Activated naive CD4-positive, alpha-beta T cell treated with anti-CD3 and anti-CD28 coated beads, Interleukin-2, amount 50 U/mL, for 24 hours (primary cell): ENCODE results near the gene RAD9A.

ENCODE experiments used
- H3K27ac Mint-ChIP-seq: one replicate; pipeline ENCODE4 v1.8.0; 2021; ENCODE audit warnings: mild to moderate bottlenecking, mixed read lengths
- H3K27me3 Mint-ChIP-seq: one replicate; pipeline ENCODE4 v1.8.0; 2021; ENCODE audit warnings: mixed read lengths
- H3K36me3 Mint-ChIP-seq: one replicate; pipeline ENCODE4 v1.8.0; 2021; ENCODE audit warnings: mixed read lengths
- H3K4me1 Mint-ChIP-seq: one replicate; pipeline ENCODE4 v1.8.0; 2021; ENCODE audit warnings: mixed read lengths
- H3K4me3 Mint-ChIP-seq: one replicate; pipeline ENCODE4 v1.8.0; 2021; ENCODE audit warnings: mild to moderate bottlenecking, mixed read lengths
- H3K9me3 Mint-ChIP-seq: one replicate; pipeline ENCODE4 v1.8.0; 2021; ENCODE audit warnings: mixed read lengths

RAD9A gene

GRCh38 chr11:67379061-67380058 is 12.4 kb upstream of the RAD9A start:
- Mint-ChIP-seq H3K9me3 (no peaks in the 10 kb centered on the region), H3K27ac (no peak overlapping the region)

DNA sequence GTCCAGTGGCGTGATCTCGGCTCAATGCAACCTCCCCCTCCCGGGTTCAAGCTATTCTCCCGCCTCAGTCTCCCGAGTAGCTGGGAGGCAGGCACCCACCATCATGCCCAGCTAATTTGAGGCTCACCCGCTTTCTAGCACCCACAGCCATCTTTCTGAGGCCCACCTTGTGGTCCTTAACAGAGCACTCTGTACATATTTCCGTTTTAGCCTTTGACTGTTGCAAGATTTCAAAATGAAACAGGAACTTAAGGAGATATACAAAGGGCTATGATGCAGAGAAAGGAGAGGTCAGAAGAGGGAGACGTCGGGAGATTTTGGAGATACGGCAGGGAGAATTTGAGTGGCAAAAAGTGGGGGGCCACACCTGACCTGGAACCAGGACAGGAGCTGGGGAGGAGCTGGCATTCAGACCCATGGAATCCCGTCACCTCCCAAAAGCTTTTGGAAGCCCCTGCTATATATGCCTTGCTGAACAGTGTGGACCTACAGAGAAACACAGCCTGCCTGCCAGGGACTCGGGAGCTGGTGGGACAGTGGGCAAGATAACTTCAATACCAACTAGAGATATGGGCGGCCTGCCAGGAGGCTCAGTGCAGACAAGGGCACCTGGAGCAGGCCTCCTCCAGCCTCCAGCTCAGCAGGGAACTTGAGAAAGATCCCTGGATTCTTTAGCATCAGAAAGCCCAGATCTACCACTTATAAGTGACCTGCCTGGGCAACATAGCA is 10.4 kb upstream of the RAD9A start:
- no peak overlapping the region for H3K4me3 Mint-ChIP-seq

More at GRCh38 chr11:67379061-67380058, 12.4 kb upstream of the RAD9A start:
- Mint-ChIP-seq H3K36me3 (no peaks in the 10 kb centered on the region), H3K27me3 (peaks cover under 1% of the 10 kb centered on the region), H3K4me1 (peaks cover 8% of the 10 kb centered on the region), H3K4me3 (no peak overlapping the region)

GRCh38 chr11:67382276-67383136 is 9.3 kb upstream of the RAD9A start:
- H3K27ac Mint-ChIP-seq = peak overlapping the region; percentile 81

More for the DNA sequence above, 10.4 kb upstream of the RAD9A start:
- no peak overlapping the region for H3K27ac Mint-ChIP-seq
- H3K36me3 Mint-ChIP-seq = no peaks in the 10 kb centered on the region
- H3K27me3 Mint-ChIP-seq = no peaks in the 10 kb centered on the region
- H3K9me3 Mint-ChIP-seq = no peaks in the 10 kb centered on the region
- peaks cover 4% of the 10 kb centered on the region for H3K4me1 Mint-ChIP-seq

GRCh38 chr11:67384851-67385366 is 6.9 kb upstream of the RAD9A start:
- Mint-ChIP-seq H3K4me3 (no peak overlapping the region), H3K27me3 (no peaks in the 10 kb centered on the region), H3K9me3 (no peaks in the 10 kb centered on the region), H3K36me3 (no peaks in the 10 kb centered on the region), H3K4me1 (peaks cover 14% of the 10 kb centered on the region), H3K27ac (no peak overlapping the region)

More at GRCh38 chr11:67382276-67383136, 9.3 kb upstream of the RAD9A start:
- Mint-ChIP-seq H3K4me3 (no peak overlapping the region), H3K36me3 (no peaks in the 10 kb centered on the region), H3K4me1 (peaks cover 4% of the 10 kb centered on the region), H3K9me3 (no peaks in the 10 kb centered on the region), H3K27me3 (no peaks in the 10 kb centered on the region)

GRCh38 chr11:67387069-67387468 is 4.7 kb upstream of the RAD9A start:
- no peak overlapping the region for H3K27ac Mint-ChIP-seq
- H3K4me3 Mint-ChIP-seq = no peak overlapping the region
- no peaks in the 10 kb centered on the region for H3K9me3 Mint-ChIP-seq
- peaks cover 20% of the 10 kb centered on the region for H3K4me1 Mint-ChIP-seq
- no peaks in the 10 kb centered on the region for H3K36me3 Mint-ChIP-seq
- H3K27me3 Mint-ChIP-seq = no peaks in the 10 kb centered on the region

GRCh38 chr11:67387518-67387917 is 4.3 kb upstream of the RAD9A start:
- Mint-ChIP-seq H3K9me3 (no peaks in the 10 kb centered on the region), H3K36me3 (no peaks in the 10 kb centered on the region), H3K27me3 (no peaks in the 10 kb centered on the region), H3K27ac (no peak overlapping the region), H3K4me3 (no peak overlapping the region), H3K4me1 (peaks cover 22% of the 10 kb centered on the region)

GRCh38 chr11:67389477-67389876 is 2.3 kb upstream of the RAD9A start:
- Mint-ChIP-seq H3K9me3 (no peaks in the 10 kb centered on the region), H3K4me1 (peaks cover 34% of the 10 kb centered on the region), H3K4me3 (peak overlapping the region; percentile 81), H3K27ac (peak overlapping the region; percentile 76), H3K36me3 (peaks cover 1% of the 10 kb centered on the region), H3K27me3 (no peaks in the 10 kb centered on the region)

- Mint-ChIP-seq H3K27ac (peak overlapping the region; percentile 69), H3K27me3 (no peaks in the 10 kb centered on the region), H3K9me3 (no peaks in the 10 kb centered on the region), H3K4me1 (peaks cover 34% of the 10 kb centered on the region), H3K4me3 (peak overlapping the region; percentile 90), H3K36me3 (peaks cover 1% of the 10 kb centered on the region)
These were observed 861 bp upstream of the RAD9A start for GRCh38 chr11:67390947-67391303.

- peaks cover 3% of the 10 kb centered on the region for H3K36me3 Mint-ChIP-seq
These were observed 463 bp downstream of the RAD9A start for GRCh38 chr11:67392183-67392715.

DNA sequence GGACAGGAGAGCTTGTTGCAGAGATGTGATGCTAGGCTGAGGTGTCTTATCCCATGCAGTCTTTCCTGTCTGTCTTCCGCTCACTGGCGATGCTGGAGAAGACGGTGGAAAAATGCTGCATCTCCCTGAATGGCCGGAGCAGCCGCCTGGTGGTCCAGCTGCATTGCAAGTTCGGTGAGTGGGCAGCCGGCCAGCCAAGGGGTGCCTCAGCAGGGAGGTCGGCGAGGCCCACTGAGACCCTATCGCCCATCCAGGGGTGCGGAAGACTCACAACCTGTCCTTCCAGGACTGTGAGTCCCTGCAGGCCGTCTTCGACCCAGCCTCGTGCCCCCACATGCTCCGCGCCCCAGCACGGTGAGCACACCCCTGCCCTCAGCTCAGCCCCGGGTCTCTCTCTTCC is 1.7 kb downstream of the RAD9A start:
- Mint-ChIP-seq H3K27me3 (no peaks in the 10 kb centered on the region), H3K4me3 (peak overlapping the region; percentile 30), H3K36me3 (peaks cover 4% of the 10 kb centered on the region), H3K9me3 (no peaks in the 10 kb centered on the region), H3K4me1 (peaks cover 58% of the 10 kb centered on the region), H3K27ac (peak overlapping the region; percentile 23)

More at GRCh38 chr11:67392183-67392715, 463 bp downstream of the RAD9A start:
- no peaks in the 10 kb centered on the region for H3K9me3 Mint-ChIP-seq
- H3K4me1 Mint-ChIP-seq = peaks cover 46% of the 10 kb centered on the region
- H3K4me3 Mint-ChIP-seq = peak overlapping the region; percentile 90
- H3K27me3 Mint-ChIP-seq = no peaks in the 10 kb centered on the region
- peak overlapping the region; percentile 90 for H3K27ac Mint-ChIP-seq

DNA sequence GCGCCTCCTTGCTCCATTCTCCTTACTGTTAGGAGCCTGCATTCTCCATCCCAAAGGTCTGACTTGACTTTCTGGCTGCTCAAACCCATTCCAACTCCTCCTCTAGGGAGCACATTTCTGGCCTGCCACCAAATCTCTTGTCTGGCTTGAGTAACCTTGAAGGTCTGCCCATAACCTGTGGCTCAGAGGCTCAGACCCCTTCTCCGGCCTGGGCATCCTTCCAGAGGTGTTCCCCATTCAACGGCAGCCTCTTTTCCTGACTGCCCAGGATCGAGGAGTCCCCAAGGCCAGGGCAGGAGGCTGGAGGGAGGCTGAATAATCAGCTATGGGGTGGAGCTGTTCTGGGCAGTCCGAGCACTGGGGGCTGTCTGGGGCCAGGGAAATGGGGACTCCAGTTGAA is 2.2 kb downstream of the RAD9A start:
- Mint-ChIP-seq H3K4me3 (peak overlapping the region; percentile 65), H3K4me1 (peaks cover 58% of the 10 kb centered on the region), H3K27ac (no peak overlapping the region), H3K27me3 (no peaks in the 10 kb centered on the region), H3K36me3 (peaks cover 4% of the 10 kb centered on the region), H3K9me3 (no peaks in the 10 kb centered on the region)

GRCh38 chr11:67395555-67396258 is 3.9 kb downstream of the RAD9A start:
- H3K4me3 Mint-ChIP-seq = no peak overlapping the region
- no peaks in the 10 kb centered on the region for H3K9me3 Mint-ChIP-seq
- H3K27ac Mint-ChIP-seq = peak overlapping the region; percentile 17
- H3K36me3 Mint-ChIP-seq = peaks cover 4% of the 10 kb centered on the region
- peaks cover 64% of the 10 kb centered on the region for H3K4me1 Mint-ChIP-seq
- no peaks in the 10 kb centered on the region for H3K27me3 Mint-ChIP-seq

DNA sequence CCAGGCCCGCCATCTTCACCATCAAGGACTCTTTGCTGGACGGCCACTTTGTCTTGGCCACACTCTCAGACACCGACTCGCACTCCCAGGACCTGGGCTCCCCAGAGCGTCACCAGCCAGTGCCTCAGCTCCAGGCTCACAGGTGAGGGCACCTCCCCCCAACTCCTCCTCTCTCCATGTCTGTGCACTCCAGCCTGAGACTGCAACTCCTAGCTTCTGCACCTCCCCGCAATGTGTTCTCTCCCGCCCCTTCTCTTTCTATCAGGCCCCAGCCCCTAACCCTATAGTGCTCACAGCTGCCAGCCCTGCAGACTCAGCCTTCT is 4.4 kb downstream of the RAD9A start:
- peaks cover 60% of the 10 kb centered on the region for H3K4me1 Mint-ChIP-seq
- H3K27me3 Mint-ChIP-seq = no peaks in the 10 kb centered on the region
- H3K27ac Mint-ChIP-seq = no peak overlapping the region
- H3K9me3 Mint-ChIP-seq = no peaks in the 10 kb centered on the region
- H3K36me3 Mint-ChIP-seq = peaks cover 4% of the 10 kb centered on the region
- no peak overlapping the region for H3K4me3 Mint-ChIP-seq

DNA sequence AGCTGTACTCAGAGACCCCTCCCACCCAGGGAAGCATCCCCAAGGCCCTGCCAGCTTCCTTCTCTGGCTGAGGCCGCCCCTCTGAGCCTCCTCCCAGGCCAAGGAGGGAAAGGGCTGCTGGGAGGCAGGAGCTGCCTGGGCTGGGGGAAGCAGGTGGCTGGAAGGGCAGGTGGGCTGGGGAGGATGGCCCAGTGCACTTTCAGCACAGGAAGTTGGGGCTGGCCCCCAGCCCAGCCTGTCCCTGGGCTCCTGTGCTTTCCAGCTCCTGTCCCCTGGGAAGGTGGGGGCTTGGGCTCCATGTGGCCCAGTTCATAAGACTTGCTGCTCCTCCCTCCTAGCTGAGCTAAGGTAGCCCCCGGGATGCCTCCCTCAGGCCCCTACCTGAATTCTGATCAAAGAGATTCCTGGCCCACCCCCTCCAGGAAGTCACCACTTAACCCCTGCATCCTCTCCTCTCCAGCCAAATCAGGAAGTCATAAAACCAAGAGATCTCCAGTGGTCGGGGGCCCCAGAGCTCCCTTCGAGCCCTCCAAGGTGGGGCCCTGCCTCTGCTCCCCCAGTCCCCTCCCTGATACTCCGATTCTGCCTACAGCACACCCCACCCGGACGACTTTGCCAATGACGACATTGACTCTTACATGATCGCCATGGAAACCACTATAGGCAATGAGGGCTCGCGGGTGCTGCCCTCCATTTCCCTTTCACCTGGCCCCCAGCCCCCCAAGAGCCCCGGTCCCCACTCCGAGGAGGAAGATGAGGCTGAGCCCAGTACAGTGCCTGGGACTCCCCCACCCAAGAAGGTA is 5.0 kb downstream of the RAD9A start:
- Mint-ChIP-seq H3K4me3 (peak overlapping the region; percentile 49), H3K27me3 (no peaks in the 10 kb centered on the region), H3K9me3 (no peaks in the 10 kb centered on the region), H3K4me1 (peaks cover 59% of the 10 kb centered on the region), H3K36me3 (peaks cover 4% of the 10 kb centered on the region), H3K27ac (peak overlapping the region; percentile 75)
